ENCODE results near the gene ST13.
"Not testable (repeated sequence)": the region's sequence is repeated elsewhere in the genome, so short reads cannot be mapped to it uniquely, and the experiment has no call there.

ST13 gene

DNA sequence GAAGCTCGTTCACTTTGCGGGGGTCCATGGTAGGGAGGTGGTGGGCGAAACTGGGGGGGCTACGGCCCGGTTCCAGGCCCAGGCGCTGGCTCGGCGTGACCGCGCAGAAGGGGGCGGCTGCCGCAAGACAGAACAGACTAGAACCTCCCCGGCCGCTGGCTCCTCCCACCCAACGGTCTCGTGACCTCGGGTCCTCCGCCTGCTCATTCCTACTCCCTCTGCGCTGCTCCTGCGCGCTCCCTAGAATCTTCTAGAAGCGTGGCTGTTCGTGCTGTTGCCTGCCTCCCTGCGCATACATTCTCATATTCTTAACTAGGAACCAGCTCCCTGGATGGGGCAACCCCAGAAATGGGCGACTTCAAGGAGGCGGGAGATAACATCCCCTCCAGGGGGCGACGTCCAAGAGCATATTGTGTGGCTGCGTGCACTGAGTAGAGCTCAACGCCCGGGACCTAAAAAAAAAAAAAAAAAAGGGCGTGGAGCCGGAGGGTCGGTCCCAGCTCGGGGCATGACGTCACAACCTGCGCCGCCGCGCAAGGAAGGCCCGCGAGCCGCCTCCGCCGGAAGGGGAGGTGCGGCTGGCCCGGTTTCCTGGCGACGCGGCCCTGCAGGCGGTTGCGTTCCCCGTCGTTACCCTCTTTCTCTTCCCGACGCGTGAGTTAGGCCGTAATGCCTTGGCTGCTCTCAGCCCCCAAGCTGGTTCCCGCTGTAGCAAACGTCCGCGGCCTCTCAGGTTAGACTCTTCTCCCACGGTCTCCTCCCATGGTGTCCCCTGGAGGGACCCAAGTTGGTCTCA is at the start of gene ST13, which contains the start of gene XPNPEP3:
Gene ST13 (minus strand): TSS at position 127 of the 796 bp plus-strand sequence. CDS start 99 bp downstream, at position 28.
Gene XPNPEP3 (plus strand): TSS at position 636 of the 796 bp plus-strand sequence. CDS start 34 bp downstream, at position 670.
- DNase-seq (ENCODE audit: low read depth) = peak; percentile 89

DNA sequence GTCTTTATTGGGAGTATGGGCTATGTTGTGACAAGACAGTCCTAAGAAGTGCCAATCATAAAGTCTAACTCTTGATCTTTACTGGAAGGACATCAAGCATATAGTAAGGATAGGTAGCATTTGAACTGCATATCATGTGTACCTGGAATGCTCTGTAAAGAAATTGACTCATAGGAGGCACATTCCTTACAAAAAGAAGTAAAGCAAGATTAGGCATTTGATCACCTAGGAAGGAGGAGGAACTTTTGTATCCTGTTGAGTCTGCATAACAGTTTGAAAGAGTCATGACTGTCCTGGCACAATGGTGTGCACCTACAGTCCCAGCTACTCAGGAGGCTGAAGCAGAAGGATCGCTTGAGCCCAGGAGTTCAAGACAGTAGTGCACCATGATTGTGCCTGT is 47.7 kb upstream of the ST13 start:
- DNase-seq (ENCODE audit: low read depth) = no peak

DNA sequence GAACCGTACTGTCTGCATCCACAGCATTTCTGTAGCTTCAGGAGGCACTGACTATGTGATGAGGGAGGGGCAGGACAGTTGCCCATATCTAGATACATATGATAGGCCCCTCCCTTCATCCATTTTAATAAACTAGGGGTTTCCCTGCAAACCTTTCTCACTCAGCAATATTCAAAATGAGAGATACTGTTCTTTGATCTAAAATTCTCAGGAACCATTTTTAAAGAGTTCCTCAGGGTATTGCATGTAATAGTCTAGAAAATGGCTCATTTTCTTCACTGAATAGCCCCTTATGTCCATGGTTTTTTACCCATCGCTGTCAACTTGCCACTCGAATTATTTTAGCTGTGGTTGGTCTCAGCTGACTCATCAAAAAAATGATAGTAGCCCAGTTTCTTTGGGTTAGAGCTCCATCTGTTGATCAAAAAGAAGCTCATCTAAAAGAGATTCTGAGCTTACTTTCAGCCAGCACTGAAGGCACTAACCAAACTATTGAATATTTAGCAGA is 42.5 kb upstream of the ST13 start:
- DNase-seq (ENCODE audit: low read depth) = no peak

DNA sequence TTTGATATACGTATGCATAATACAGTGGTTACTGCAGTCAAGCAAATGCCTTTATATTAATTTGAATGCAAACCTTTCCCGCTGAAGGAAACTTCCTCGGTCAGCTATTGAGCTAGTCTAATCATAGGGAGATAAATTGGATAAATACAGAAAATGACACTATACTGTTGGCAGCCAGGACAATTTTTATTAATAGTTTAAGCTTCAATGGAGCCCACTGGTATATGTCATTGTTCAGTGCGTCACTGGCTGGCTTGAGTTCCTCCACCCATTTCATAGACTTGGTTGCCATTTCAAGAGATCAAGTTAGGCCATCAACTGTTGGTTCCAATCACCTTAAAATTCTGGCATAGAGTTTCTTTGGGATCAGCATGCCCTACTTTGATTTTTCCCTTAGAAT is 38.0 kb upstream of the ST13 start:
- no peak for DNase-seq (ENCODE audit: low read depth)

DNA sequence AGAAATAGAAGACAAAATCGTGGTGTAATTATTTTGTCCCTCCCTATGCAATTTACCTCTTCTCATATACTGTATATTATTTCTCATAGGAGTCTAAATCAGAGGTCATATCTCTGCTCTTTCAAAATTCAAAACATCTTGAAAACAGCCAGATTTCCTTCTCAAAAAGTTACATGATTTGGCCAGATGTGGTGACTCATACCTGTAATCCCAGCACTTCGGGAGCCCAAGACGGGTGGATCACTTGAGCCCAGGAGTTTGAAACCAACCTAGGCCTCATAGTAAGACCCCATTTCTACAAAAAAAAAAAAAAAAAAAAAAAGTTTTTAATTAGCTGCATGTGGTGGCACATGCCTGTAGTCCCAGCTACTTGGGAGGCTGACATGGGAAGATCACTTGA is 34.4 kb upstream of the ST13 start:
- DNase-seq (ENCODE audit: low read depth) = no peak

DNA sequence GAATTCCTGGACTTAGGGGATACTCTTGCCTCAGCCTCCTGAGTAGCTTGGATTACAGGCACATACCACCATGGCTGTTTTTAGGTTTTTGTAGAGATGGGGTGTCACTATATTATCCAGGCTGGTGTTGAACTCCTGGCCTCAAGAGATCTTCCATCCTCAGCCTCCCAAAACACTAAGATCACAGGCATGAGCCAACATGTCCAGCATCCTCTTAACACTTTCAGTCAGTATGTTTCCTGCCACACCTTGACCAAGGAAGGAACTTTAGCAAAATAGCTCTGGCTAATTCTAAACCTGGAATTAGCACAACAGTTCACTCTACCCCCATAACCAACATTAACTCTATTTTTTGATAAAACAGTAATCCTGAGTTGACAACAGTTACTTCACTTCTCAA is 32.7 kb upstream of the ST13 start:
- no peak for DNase-seq (ENCODE audit: low read depth)

DNA sequence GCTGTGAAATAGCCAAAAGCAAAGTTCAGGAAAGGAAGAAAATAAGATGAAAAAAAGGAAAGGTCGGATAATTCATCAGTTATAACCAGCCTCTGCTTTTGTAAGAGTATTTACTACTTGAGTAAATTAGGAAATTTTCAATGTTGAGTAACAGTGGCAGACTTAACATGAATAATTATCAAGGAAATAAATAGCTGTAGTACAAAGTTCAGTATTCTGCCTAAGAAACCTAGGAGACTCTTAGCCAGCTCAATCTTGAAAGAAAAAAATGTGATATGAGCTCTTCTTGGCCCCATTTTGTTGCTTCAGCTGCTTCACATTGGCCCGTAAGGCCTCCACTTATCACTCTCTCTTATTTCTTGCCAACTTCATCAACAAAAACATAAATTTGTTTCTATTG is 22.5 kb upstream of the ST13 start:
- no peak for DNase-seq (ENCODE audit: low read depth)

DNA sequence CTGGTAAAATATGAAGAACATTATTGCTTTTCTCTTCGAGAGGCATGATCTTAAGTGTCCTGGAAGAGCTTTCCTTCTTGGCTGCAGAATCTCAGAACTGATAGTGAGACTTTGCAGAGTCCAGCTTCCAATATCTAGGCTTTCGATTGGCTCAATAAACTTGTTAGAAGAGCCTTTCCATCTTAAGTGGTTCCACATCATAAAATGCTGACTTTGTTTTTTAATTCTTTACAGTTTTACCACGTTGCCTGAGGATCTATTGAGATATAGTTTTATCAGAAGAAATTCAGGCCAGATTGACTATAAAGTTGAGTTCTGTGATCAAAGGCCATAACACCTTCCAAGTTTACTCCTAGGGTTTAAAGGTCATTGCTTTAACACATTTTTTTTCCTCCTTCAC is 21.0 kb upstream of the ST13 start:
- DNase-seq (ENCODE audit: low read depth) = no peak

DNA sequence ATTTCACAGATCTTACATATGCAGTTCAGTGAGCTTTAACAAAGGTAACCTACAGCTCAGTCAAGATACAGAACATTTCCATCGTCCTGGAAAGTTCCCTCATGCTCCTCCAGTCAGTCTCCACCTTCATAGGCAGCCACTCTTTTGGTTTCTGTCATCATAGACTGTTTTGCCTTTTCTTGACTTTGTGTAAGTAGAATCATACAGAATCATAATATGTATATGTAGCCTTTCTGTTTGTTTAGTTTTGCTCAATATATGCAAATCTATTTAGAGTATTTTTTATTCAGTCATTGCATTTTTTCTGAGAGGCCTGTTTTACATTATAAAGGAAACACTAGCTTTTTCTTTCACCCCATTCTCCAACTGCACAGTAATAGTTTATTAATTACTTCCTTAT is 20.5 kb upstream of the ST13 start:
- no peak for DNase-seq (ENCODE audit: low read depth)

DNA sequence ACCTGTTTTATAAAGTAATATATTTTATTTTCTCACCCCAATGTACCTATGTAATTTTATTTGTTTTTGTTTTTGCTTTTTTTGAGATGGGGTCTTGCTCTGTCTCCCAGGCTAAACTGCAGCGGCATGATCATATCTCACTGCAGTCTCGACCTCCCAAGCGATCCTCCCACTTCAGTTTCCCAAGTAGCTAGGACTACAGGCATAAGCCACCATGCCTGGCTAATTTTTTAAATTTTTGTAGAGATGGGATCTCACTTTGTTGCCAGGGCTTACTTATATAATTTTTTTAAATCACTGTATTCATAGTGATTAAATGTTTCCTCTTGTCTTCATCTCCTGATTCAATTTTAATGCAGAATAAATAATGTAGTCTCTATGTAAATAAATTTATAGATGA is 18.7 kb upstream of the ST13 start:
- no peak for DNase-seq (ENCODE audit: low read depth)

DNA sequence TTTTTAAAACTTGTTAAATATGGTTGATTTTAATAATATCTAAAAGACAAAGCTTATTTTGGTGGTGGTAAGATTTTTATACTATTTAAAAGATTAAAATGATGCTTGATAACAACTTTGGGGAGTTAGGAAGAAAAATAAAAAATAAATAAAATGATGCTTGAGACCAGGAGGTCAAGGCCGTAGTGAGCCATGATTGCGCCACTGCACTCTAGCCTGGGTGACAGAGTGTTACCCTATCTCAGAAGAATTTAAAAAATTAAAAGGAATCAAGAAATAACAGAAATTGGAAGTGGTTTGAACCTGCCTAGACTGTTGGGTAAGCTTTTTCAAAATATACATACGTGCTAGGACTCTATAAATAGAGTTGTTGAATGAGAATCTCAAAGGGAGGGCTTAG is 17.6 kb upstream of the ST13 start:
- no peak for DNase-seq (ENCODE audit: low read depth)

DNA sequence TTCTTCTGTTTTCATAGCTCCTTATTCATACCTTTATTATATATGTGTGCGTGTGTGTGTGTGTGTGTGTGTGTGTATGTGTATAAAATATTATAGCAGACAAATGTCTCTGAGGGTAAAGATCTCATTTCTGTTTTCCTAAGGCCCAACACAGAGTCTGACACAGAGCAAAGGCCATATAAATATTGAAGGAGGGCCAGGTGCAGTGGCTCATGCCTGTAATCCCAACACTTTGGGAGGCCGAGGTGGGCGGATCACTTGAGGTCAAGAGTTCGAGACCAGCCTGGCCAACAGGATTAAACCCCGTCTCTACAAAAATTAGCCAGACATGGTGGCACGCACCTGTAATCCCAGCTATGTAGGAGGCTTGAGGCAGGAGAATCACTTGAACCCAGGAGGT is 11.9 kb upstream of the ST13 start:
- not testable (repeated sequence) for DNase-seq (ENCODE audit: low read depth)

DNA sequence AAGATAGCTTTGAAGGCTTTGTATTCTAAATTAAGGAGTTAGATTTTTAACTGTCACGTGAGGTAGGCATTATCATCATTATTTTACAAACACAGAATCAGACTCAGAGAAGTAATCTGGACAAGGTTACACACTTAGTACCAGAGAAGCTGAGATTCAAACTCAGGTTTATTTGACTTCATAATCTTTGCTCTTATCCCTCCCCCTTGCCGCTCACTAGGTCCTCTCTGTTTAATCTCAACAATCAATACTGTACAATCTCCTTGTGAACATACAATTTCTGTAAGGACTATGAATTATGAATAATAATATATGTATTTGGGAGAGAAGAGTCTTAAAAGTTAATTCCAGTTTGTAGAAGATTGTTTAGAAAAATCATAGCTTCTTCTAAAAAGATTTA is 10.7 kb upstream of the ST13 start:
- no peak for DNase-seq (ENCODE audit: low read depth)

DNA sequence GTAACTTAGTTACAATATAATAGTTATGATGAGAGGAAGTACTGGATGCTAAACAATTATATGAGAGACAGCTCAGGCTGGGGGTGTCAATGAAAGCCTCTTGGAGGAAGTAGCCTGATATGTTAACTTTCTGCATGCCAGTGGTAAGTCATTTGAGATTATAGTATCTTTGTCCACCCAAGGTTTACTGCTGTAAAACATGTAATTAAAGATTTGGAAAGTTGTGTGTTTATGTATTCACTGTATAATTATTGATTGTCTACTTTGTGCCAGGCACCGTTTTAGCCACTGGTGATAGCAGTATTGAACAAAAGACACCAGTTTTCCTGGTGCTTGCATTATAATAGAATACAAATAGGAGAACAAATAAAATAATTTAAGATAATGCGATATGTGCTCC is 6.1 kb upstream of the ST13 start:
- no peak for DNase-seq (ENCODE audit: low read depth)

DNA sequence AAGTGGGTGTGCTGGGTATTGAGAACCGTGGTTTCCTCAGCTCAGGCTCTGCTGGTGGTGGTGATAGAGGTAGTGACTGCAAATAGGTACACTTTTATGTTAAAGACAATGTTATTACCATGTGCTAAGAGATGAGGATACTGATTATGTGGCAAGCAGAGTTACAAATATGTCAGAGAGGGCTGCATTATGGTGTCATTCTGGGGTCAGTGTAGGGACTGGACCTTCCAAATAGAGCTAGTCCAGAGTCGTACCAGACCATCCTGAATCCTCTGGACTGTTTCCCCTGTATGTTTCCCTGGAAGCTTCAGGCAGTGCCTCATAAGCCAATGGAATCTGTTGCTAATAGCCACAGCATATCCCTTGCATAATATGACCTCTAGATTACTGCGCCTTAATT is 5.6 kb upstream of the ST13 start, which contains the start of gene DNAJB7:
Gene DNAJB7 (minus strand): TSS at position 101 of the 400 bp plus-strand sequence. CDS start 119 bp downstream, outside the sequence.
- no peak for DNase-seq (ENCODE audit: low read depth)

DNA sequence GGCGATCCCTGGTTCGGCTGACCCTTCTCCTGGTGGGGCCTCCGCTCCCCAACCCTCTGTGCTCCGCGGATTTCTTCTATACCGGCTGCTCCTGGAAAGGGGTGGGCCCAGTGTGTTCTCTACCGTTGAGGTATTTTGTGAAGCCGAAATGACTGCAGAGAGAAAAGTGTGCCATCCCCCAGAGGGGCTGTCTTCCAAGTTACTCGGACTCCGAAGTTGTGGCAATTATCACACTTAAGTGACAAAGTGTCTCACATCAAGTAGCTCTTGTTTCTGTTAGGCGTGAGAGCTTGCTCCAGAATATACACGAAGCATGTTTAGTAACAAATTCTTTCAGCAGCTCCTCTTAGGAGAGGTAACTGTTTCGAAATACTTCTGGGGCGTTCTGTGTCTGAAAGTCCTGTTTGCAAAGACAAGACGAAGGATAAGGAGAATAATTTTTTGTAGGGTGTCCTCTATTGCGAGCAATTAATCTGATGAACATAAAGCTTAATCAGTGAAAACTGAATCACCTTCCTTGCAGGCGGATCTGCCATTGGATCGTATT is 943 bp upstream of the ST13 start:
- no peak for DNase-seq (ENCODE audit: low read depth)

DNA sequence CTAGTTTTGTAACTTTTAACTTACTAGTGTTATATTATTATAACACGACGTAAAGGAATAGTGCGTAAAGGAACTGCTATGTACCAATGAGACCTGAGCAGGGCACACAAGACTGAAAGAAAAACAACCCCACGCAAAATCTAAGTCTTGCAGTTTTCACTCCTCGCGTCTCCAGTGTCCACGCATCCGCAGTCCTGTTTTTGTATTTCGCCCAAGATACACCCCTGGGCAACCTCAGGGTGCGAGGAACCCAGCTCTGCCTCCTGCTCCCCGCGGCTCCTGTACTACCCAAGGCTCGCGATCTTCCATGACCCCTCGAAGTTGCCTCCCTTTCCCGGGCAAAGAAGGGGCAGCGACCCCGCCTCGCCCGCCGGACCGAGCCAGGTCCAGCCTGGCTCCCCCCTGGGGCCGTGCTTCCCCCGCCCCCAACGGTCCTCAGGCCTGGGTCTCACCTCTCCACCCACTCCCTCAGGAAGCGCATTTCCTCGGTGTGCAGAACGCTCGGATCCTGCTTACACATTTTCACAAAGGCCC is 393 bp downstream of the ST13 start:
- peak; percentile 27 for DNase-seq (ENCODE audit: low read depth)

DNA sequence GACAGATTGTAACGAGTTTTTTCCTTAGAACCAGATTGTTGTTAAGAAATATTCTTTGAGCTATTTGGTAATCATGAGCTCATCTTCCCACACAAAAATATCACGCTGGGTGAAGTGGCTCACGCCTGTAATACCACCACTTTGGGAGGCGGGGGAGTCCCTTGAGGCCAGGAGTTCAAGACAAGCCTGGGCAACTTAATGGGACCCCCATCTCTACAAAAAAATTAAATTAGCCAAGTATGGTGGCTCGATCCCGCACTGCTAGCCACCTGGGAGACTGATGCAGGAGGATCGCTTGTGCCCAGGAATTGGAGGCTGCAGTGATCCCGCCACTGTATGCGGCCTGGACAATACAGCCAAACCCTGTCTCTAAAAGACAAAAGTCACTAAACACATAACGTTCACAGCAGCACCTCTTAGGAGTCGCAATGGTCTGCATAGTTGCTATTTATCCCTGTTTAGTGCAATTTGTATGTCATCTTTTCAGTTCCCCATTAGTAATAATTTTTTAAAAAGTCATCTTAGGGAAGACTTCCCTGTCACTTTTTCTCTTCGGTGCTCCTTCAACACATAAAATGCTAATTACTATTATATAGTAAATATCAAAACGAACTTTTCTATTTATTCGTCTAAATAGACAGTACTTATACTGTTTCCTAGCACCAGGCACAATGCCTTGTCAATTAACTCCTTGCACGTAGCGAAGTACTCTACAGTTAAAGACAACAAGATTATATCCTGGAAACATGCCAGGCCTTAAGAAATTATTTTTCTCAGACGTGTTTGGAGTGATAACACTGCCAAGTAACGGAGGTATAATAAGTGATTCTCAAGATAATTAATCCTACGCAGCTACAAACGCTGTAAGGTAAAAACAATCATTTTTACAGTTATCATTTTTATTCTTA is 1.1 kb downstream of the ST13 start:
- DNase-seq (ENCODE audit: low read depth) = no peak

DNA sequence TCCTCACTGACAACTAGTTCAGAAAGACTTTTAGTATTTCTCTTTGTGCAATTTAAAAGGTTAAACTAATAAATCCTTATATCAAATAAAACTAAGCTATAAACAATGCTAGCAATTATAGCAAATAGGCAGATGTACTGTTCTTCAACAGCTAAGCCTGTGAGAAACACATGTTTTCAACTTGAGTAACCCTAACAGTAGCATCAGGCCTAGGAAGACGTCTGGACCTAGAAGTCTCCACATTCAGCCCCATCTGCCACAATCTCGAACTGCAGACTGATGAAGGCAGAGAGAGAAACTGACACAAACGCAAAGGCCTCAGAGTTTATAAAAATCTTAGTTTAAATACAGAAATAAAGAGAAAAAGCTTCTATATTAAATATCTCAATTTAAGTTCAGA is 2.5 kb downstream of the ST13 start:
- DNase-seq (ENCODE audit: low read depth) = no peak

DNA sequence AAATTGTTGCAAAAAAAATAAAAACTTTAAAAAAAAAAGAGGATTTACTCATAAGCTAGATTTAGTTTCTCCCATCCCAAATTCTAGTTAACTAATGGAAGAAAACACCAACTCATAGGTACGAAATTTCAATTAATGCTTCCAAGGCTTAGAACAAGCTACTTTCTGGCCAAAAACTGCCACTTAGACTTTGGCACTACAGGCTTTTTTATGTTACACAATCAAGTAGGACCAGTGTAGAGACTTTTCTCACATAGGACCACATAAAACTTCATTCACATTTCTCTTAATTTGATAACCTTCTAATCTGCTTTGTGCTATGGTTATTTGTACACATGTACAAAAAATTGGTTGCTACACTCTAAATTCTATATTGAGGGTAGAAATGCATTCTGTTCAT is 3.1 kb downstream of the ST13 start:
- DNase-seq (ENCODE audit: low read depth) = no peak

DNA sequence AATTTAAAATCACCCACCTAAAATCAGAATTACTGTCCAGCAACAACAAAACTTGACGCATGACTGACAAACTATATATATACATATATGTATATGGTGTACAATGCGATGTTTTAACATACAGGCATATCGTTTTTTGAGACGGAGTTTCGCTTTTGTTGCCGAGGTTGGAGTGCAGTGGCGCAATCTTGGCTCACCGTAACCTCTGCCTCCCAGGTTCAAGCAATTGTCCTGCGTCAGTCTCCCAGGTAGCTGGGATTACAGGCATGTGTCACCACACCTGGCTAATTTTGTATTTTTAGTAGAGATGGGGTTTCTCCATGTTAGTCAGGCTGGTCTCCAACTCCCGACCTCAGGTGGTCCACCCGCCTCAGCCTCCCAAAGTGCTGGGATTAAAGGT is 10.6 kb downstream of the ST13 start:
- not testable (repeated sequence) for DNase-seq (ENCODE audit: low read depth)

DNA sequence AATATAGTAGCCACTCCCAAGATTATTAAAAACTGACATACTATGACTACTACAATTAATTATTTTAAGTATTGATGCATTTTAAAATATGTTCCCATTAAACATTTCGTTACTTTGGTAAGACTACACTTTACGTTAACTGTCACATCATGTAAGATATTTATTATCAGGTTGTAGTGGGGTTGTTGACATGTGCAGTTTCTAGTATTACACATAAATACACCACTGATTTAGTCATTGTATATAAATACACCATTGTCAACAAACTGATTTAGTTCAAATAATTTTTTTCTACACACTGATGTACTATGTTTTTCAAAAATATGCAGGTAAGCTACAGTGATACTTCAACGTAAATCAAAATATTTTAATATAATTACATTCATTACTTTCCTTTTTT is 11.5 kb downstream of the ST13 start:
- no peak for DNase-seq (ENCODE audit: low read depth)
